HepG2 (cell line): Measurements from ENCODE around the gene TTC28. TPM values are rescaled to one million over a fixed set of nuclear protein-coding genes. Genes with fewer than 3 reads are reported as not detected.

Experiments
- ATAC-seq: fragments of 200-7000 bp; cut with Tn5 transposase; 3 replicates; pipeline ENCODE4 v1.9.1; 2020; ENCODE audit warnings: mild to moderate bottlenecking, moderate library complexity
- BruUV-seq: library from RNA; stranded (reverse); fragments of 400-500 nt; replicated peaks from 2 replicates; lab custom pipeline; 2021; lab: Mats Ljungman, UMichigan
- CTCF ChIA-PET: fragments of 300-600 bp; formaldehyde crosslinking; extraction: SDS; loops from one replicate; lab custom pipeline; 2021; ENCODE audit warnings: low total read pairs, inconsistent platforms, low intra/inter-chr PET ratio; lab: Yijun Ruan, JAX
- POLR2A ChIA-PET: fragments of 350-600 bp; sonication (Branson Sonifier 250); formaldehyde crosslinking; loops from one replicate; lab custom pipeline; 2020; ENCODE audit warnings: antibody characterized with exemption, inconsistent platforms; lab: Yijun Ruan, JAX
- DNase-seq: peaks from one replicate; pipeline ENCODE4 v3.0.0-alpha.2; 2015; ENCODE audit warnings: low spot score
- FAIRE-seq: peaks from 3 replicates; lab custom pipeline; 2011; peaks lifted over from hg19 to GRCh38; lab: Jason Lieb, UNC
- H2AFZ ChIP-seq: one replicate; pipeline ENCODE4 v1.6.1; 2011; ENCODE audit warnings: low read length, inconsistent platforms
- H3K27ac ChIP-seq: fragments of 300-600 bp; 3 replicates; pipeline ENCODE4 v1.8.0; 2011; ENCODE audit warnings: mixed run types, mild to moderate bottlenecking, mixed read lengths, low read length, inconsistent platforms; ENCODE audit not compliant: insufficient read depth; ENCODE audit errors: extremely low read length
- H3K27me3 ChIP-seq, 2 experiments: fragments of 200-600 bp in 1 of 2; 2 replicates in 1 of 2; 3 replicates in 1 of 2; pipeline versions ENCODE4 v1.6.0 to v1.8.0; 2011; ENCODE audit warnings: low read length in 2 of 2, mild to moderate bottlenecking in 2 of 2, moderate library complexity in 2 of 2, inconsistent platforms in 1 of 2; ENCODE audit not compliant: insufficient read depth in 2 of 2, control insufficient read depth in 1 of 2
- H3K36me3 ChIP-seq, 2 experiments: fragments of 200-600 bp in 1 of 2; replicated peaks in 1 of 2; 2 replicates in 1 of 2; 3 replicates in 1 of 2; pipeline versions ENCODE4 v1.5.1 to v1.8.0; 2011; ENCODE audit warnings: low read length in 2 of 2, inconsistent platforms in 1 of 2; ENCODE audit not compliant: insufficient read depth in 2 of 2, control insufficient read depth in 1 of 2
- H3K4me1 ChIP-seq: 2 replicates; pipeline ENCODE4 v1.5.1; 2012; ENCODE audit warnings: low read length, inconsistent platforms; ENCODE audit not compliant: insufficient read depth
- H3K4me2 ChIP-seq: 2 replicates; pipeline ENCODE4 v1.6.0; 2011; ENCODE audit warnings: low read depth, low read length, inconsistent platforms
- H3K4me3 ChIP-seq, 3 experiments: fragments of 200-600 bp in 1 of 3; sonication (generic), shearing (Covaris generic) in 1 of 3; replicated peaks in 1 of 3; 2 replicates each; pipeline ENCODE4 v1.5.1; 2011 to 2016; ENCODE audit warnings: low read length in 3 of 3, inconsistent platforms in 2 of 3, low read depth in 2 of 3, mild to moderate bottlenecking in 2 of 3, control low read depth in 1 of 3, mixed read lengths in 1 of 3; ENCODE audit not compliant: insufficient read depth in 1 of 3
- H3K79me2 ChIP-seq: one replicate; pipeline ENCODE4 v1.6.1; 2011; ENCODE audit warnings: low read length, inconsistent platforms; ENCODE audit not compliant: insufficient read depth
- H3K9ac ChIP-seq: 2 replicates; pipeline ENCODE4 v1.6.0; 2011; ENCODE audit warnings: mild to moderate bottlenecking, low read depth, low read length, inconsistent platforms; ENCODE audit not compliant: insufficient read depth
- H3K9me3 ChIP-seq: 2 replicates; pipeline ENCODE4 v1.5.1; 2012; ENCODE audit warnings: mild to moderate bottlenecking, low read length
- H4K20me1 ChIP-seq: 2 replicates; pipeline ENCODE4 v1.6.0; 2011; ENCODE audit warnings: inconsistent platforms, mild to moderate bottlenecking, low read length, moderate library complexity; ENCODE audit not compliant: insufficient read depth
- NFE2L1 ChIP-seq: sonication (generic); formaldehyde crosslinking; IDR thresholded peaks from 2 replicates; pipeline ENCODE4 v1.4.0; 2020; ENCODE audit warnings: missing genetic modification reagents, mild to moderate bottlenecking, borderline replicate concordance
- PAWR ChIP-seq: sonication (generic); formaldehyde crosslinking; IDR thresholded peaks from 2 replicates; pipeline ENCODE4 v1.4.0; 2020; ENCODE audit warnings: missing genetic modification reagents, mild to moderate bottlenecking, borderline replicate concordance
- WIZ ChIP-seq: sonication (generic); formaldehyde crosslinking; IDR thresholded peaks from 2 replicates; pipeline ENCODE4 v1.5.1; 2020; ENCODE audit warnings: mild to moderate bottlenecking, missing genetic modification reagents
- ZBTB7B ChIP-seq: sonication (generic); formaldehyde crosslinking; IDR thresholded peaks from 2 replicates; pipeline ENCODE4 v1.4.0; 2020; ENCODE audit warnings: missing genetic modification reagents
- ZNF121 ChIP-seq: sonication (generic); formaldehyde crosslinking; IDR thresholded peaks from 2 replicates; pipeline ENCODE4 v1.5.0; 2020; ENCODE audit warnings: mild to moderate bottlenecking, missing genetic modification reagents
- ZNF33A ChIP-seq: sonication (generic); formaldehyde crosslinking; IDR thresholded peaks from 2 replicates; pipeline ENCODE4 v1.5.1; 2020; ENCODE audit warnings: missing genetic modification reagents, mild to moderate bottlenecking, moderate library complexity, borderline replicate concordance
- ZNF83 ChIP-seq: sonication (generic); formaldehyde crosslinking; IDR thresholded peaks from 2 replicates; pipeline ENCODE4 v1.4.0; 2020; ENCODE audit warnings: missing genetic modification reagents, mild to moderate bottlenecking, borderline replicate concordance
- in situ Hi-C: cut with HindIII; loops from 2 replicates; pipeline ENCODE4 v1.10.0; 2017; ENCODE audit warnings: low pct_unique_long_range_greater_than_20kb; ENCODE audit not compliant: extremely low pct_ligation_motif_present
- intact Hi-C: fragments of 100-400 bp; cut with micrococcal nuclease; formaldehyde crosslinking; loops from one replicate; pipeline ENCODE4 v1.10.0; 2022; ENCODE audit not compliant: unreplicated experiment
- polyA plus RNA-seq, 8 experiments: library from polyadenylated mRNA; depleted of rRNA in 3 of 8; stranded (reverse) in 7 of 8; unstranded in 1 of 8; fragments of >200 nt; fragmentation: Illumina TruSeq in 4 of 8; extraction: Trizol in 4 of 8; gene quantifications; 2 replicates each; pipeline versions ENCODE4 v1.2.1 to v1.2.3, GENCODE V29; 2011 to 2016; ENCODE audit warnings: low read depth in 4 of 8, missing spikeins in 1 of 8, mixed read lengths in 1 of 8; ENCODE audit not compliant: insufficient read depth in 1 of 8
- total RNA-seq, 5 experiments: library from RNA; depleted of rRNA; stranded (reverse); fragments of >200 nt; fragmentation: Illumina TruSeq; extraction: Trizol; gene quantifications; 2 replicates each; pipeline ENCODE4 v1.2.3, GENCODE V29; 2016; ENCODE audit warnings: low read depth in 1 of 5
- TF ChIP-seq, protein P1 (sequence below): sonication (generic); formaldehyde crosslinking; IDR thresholded peaks from 2 replicates; pipeline ENCODE4 v1.4.0; 2020; ENCODE audit warnings: missing genetic modification reagents, borderline replicate concordance

The TTC28 gene
- total and polyA plus RNA-seq, 2 of the 13 experiments (the other 11 are each of a cell fraction or from before 2014, with no cell fraction given) = 4.2 to 13.1 TPM

DNA sequence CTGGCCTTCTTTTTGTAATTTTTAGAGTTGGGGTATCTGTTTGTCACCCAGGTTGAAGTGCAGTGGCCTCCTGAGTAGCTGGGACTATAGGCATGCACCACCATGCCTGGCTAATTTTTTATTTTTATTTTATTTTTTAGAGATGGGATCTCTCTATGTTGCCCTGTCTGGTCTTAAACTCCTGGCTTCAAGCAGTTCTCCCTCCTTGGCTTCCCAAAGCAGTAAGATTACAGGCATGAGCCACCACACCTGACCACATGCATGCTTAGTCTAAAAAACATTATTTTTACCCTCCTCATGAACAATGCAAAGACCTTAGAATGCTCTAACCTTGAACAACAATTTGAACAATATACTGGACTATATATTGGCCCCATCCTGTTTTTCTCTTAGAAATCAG is 738.5 kb downstream of the TTC28 start:
- no peaks in the 10 kb centered on the region for H3K4me1 ChIP-seq
- peaks cover 0 to 2% of the 10 kb centered on the region in 2 experiments; a peak in 1 of 5 replicates for H3K36me3 ChIP-seq
- H3K27ac ChIP-seq = no peak overlapping the region
- H3K9ac ChIP-seq = no peak overlapping the region
- no TSS peak for BruUV-seq
- H3K4me3 ChIP-seq = no peak overlapping the region
- POLR2A ChIA-PET = no interaction called here
- in situ Hi-C loops (no loop called here), intact Hi-C loops (no loop called here)
- H3K9me3 ChIP-seq = no peaks in the 10 kb centered on the region
- ATAC-seq = no peak
- no peak for DNase-seq
- H3K79me2 ChIP-seq = no peaks in the 10 kb centered on the region
- no peak for TF ChIP-seq PAWR
- no peak for TF ChIP-seq NFE2L1 (CRISPR knock-in tag)
- TF ChIP-seq, protein P1, sequence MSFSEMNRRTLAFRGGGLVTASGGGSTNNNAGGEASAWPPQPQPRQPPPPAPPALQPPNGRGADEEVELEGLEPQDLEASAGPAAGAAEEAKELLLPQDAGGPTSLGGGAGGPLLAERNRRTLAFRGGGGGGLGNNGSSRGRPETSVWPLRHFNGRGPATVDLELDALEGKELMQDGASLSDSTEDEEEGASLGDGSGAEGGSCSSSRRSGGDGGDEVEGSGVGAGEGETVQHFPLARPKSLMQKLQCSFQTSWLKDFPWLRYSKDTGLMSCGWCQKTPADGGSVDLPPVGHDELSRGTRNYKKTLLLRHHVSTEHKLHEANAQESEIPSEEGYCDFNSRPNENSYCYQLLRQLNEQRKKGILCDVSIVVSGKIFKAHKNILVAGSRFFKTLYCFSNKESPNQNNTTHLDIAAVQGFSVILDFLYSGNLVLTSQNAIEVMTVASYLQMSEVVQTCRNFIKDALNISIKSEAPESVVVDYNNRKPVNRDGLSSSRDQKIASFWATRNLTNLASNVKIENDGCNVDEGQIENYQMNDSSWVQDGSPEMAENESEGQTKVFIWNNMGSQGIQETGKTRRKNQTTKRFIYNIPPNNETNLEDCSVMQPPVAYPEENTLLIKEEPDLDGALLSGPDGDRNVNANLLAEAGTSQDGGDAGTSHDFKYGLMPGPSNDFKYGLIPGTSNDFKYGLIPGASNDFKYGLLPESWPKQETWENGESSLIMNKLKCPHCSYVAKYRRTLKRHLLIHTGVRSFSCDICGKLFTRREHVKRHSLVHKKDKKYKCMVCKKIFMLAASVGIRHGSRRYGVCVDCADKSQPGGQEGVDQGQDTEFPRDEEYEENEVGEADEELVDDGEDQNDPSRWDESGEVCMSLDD (CRISPR knock-in tag) = no peak
- 0 out of 2 replicates have a peak, but pooled peaks have one; percentile 14 for TF ChIP-seq ZNF121 (CRISPR knock-in tag)
- TF ChIP-seq ZNF83 (CRISPR knock-in tag) = no peak
- TF ChIP-seq ZBTB7B (CRISPR knock-in tag) = no peak
- TF ChIP-seq ZNF33A (CRISPR knock-in tag) = no peak
- no peak for TF ChIP-seq WIZ (CRISPR knock-in tag)
- CTCF ChIA-PET = no interaction called here
- H2AFZ ChIP-seq = no peak overlapping the region
- no peak for FAIRE-seq
- no peaks in the 10 kb centered on the region for H4K20me1 ChIP-seq
- no peak overlapping the region for H3K4me2 ChIP-seq
- no peaks in the 10 kb centered on the region for H3K27me3 ChIP-seq
